ENCODE data around the gene HSPA12A.

HSPA12A gene

GRCh38 chr10:116770281-116770680 lies 27.9 kb upstream of the HSPA12A start:
- Histone ChIP-seq H3K27me3 (ENCODE audit: control insufficient read depth in 1 of 2, insufficient read depth in 2 of 2, low read length in 2 of 2) (peaks cover 3% of the 10 kb centered on the region in 2 donors), H3K9ac (ENCODE audit: low read length in 2 of 2) (no peak overlapping the region), H3K27ac (ENCODE audit: low read length) (no peak overlapping the region), H3K36me3 (ENCODE audit: control insufficient read depth in 2 of 2, insufficient read depth in 2 of 2, low read length in 2 of 2) (no peaks in the 10 kb centered on the region), H3K4me3 (ENCODE audit: low read length in 2 of 2) (no peak overlapping the region), H3K4me1 (ENCODE audit: control insufficient read depth, insufficient read depth, low read length) (peaks cover 9% of the 10 kb centered on the region), H3K9me3 (ENCODE audit: control insufficient read depth in 2 of 2, low read length in 2 of 2) (no peaks in the 10 kb centered on the region)

GRCh38 chr10:116769791-116770190 lies 27.4 kb upstream of the HSPA12A start:
- Histone ChIP-seq H3K9ac (ENCODE audit: low read length in 2 of 2) (no peak overlapping the region), H3K27me3 (ENCODE audit: control insufficient read depth in 1 of 2, insufficient read depth in 2 of 2, low read length in 2 of 2) (peaks cover 3% of the 10 kb centered on the region in 2 donors), H3K4me3 (ENCODE audit: low read length in 2 of 2) (no peak overlapping the region), H3K27ac (ENCODE audit: low read length) (no peak overlapping the region), H3K9me3 (ENCODE audit: control insufficient read depth in 2 of 2, low read length in 2 of 2) (no peaks in the 10 kb centered on the region), H3K36me3 (ENCODE audit: control insufficient read depth in 2 of 2, insufficient read depth in 2 of 2, low read length in 2 of 2) (no peaks in the 10 kb centered on the region), H3K4me1 (ENCODE audit: control insufficient read depth, insufficient read depth, low read length) (peaks cover 9% of the 10 kb centered on the region)

- Histone ChIP-seq H3K27me3 (ENCODE audit: control insufficient read depth in 1 of 2, insufficient read depth in 2 of 2, low read length in 2 of 2) (peaks cover 3% of the 10 kb centered on the region in 2 donors), H3K4me3 (ENCODE audit: low read length in 2 of 2) (no peak overlapping the region), H3K36me3 (ENCODE audit: control insufficient read depth in 2 of 2, insufficient read depth in 2 of 2, low read length in 2 of 2) (no peaks in the 10 kb centered on the region), H3K4me1 (ENCODE audit: control insufficient read depth, insufficient read depth, low read length) (peaks cover 9% of the 10 kb centered on the region), H3K27ac (ENCODE audit: low read length) (no peak overlapping the region), H3K9me3 (ENCODE audit: control insufficient read depth in 2 of 2, low read length in 2 of 2) (no peaks in the 10 kb centered on the region), H3K9ac (ENCODE audit: low read length in 2 of 2) (no peak overlapping the region)
These were observed 27.0 kb upstream of the HSPA12A start for GRCh38 chr10:116769368-116769767.

GRCh38 chr10:116768786-116769185 lies 26.4 kb upstream of the HSPA12A start:
- Histone ChIP-seq H3K27ac (ENCODE audit: low read length) (no peak overlapping the region), H3K4me3 (ENCODE audit: low read length in 2 of 2) (no peak overlapping the region), H3K36me3 (ENCODE audit: control insufficient read depth in 2 of 2, insufficient read depth in 2 of 2, low read length in 2 of 2) (no peaks in the 10 kb centered on the region), H3K9me3 (ENCODE audit: control insufficient read depth in 2 of 2, low read length in 2 of 2) (no peaks in the 10 kb centered on the region), H3K4me1 (ENCODE audit: control insufficient read depth, insufficient read depth, low read length) (peaks cover 9% of the 10 kb centered on the region), H3K9ac (ENCODE audit: low read length in 2 of 2) (no peak overlapping the region), H3K27me3 (ENCODE audit: control insufficient read depth in 1 of 2, insufficient read depth in 2 of 2, low read length in 2 of 2) (peaks cover 3% of the 10 kb centered on the region in 2 donors)

GRCh38 chr10:116766837-116767634 lies 24.7 kb upstream of the HSPA12A start:
- H3K4me1 ChIP-seq (ENCODE audit: control insufficient read depth, insufficient read depth, low read length) = peaks cover 9% of the 10 kb centered on the region
- peaks cover 3% of the 10 kb centered on the region in 2 donors for H3K27me3 ChIP-seq (ENCODE audit: control insufficient read depth in 1 of 2, insufficient read depth in 2 of 2, low read length in 2 of 2)
- no peak overlapping the region for H3K27ac ChIP-seq (ENCODE audit: low read length)
- H3K9me3 ChIP-seq (ENCODE audit: control insufficient read depth in 2 of 2, low read length in 2 of 2) = no peaks in the 10 kb centered on the region
- H3K9ac ChIP-seq (ENCODE audit: low read length in 2 of 2) = no peak overlapping the region
- no peaks in the 10 kb centered on the region for H3K36me3 ChIP-seq (ENCODE audit: control insufficient read depth in 2 of 2, insufficient read depth in 2 of 2, low read length in 2 of 2)
- H3K4me3 ChIP-seq (ENCODE audit: low read length in 2 of 2) = no peak overlapping the region

- Histone ChIP-seq H3K9me3 (ENCODE audit: control insufficient read depth in 2 of 2, low read length in 2 of 2) (no peaks in the 10 kb centered on the region), H3K27me3 (ENCODE audit: control insufficient read depth in 1 of 2, insufficient read depth in 2 of 2, low read length in 2 of 2) (peaks cover 3% of the 10 kb centered on the region in 2 donors), H3K4me1 (ENCODE audit: control insufficient read depth, insufficient read depth, low read length) (peaks cover 7% of the 10 kb centered on the region), H3K27ac (ENCODE audit: low read length) (no peak overlapping the region), H3K36me3 (ENCODE audit: control insufficient read depth in 2 of 2, insufficient read depth in 2 of 2, low read length in 2 of 2) (no peaks in the 10 kb centered on the region), H3K9ac (ENCODE audit: low read length in 2 of 2) (no peak overlapping the region), H3K4me3 (ENCODE audit: low read length in 2 of 2) (no peak overlapping the region)
These were observed 24.0 kb upstream of the HSPA12A start for GRCh38 chr10:116766241-116766827.

GRCh38 chr10:116765648-116766081 lies 23.3 kb upstream of the HSPA12A start:
- Histone ChIP-seq H3K27ac (ENCODE audit: low read length) (no peak overlapping the region), H3K9ac (ENCODE audit: low read length in 2 of 2) (no peak overlapping the region), H3K9me3 (ENCODE audit: control insufficient read depth in 2 of 2, low read length in 2 of 2) (no peaks in the 10 kb centered on the region), H3K36me3 (ENCODE audit: control insufficient read depth in 2 of 2, insufficient read depth in 2 of 2, low read length in 2 of 2) (no peaks in the 10 kb centered on the region), H3K4me1 (ENCODE audit: control insufficient read depth, insufficient read depth, low read length) (peaks cover 7% of the 10 kb centered on the region), H3K4me3 (ENCODE audit: low read length in 2 of 2) (no peak overlapping the region), H3K27me3 (ENCODE audit: control insufficient read depth in 1 of 2, insufficient read depth in 2 of 2, low read length in 2 of 2) (peaks cover 3% of the 10 kb centered on the region in 2 donors)

- Histone ChIP-seq H3K9ac (ENCODE audit: low read length in 2 of 2) (no peak overlapping the region), H3K27me3 (ENCODE audit: control insufficient read depth in 1 of 2, insufficient read depth in 2 of 2, low read length in 2 of 2) (peaks cover 3% of the 10 kb centered on the region in 2 donors), H3K4me3 (ENCODE audit: low read length in 2 of 2) (no peak overlapping the region), H3K4me1 (ENCODE audit: control insufficient read depth, insufficient read depth, low read length) (peaks cover 5% of the 10 kb centered on the region), H3K9me3 (ENCODE audit: control insufficient read depth in 2 of 2, low read length in 2 of 2) (no peaks in the 10 kb centered on the region), H3K36me3 (ENCODE audit: control insufficient read depth in 2 of 2, insufficient read depth in 2 of 2, low read length in 2 of 2) (no peaks in the 10 kb centered on the region), H3K27ac (ENCODE audit: low read length) (no peak overlapping the region)
These were observed 22.6 kb upstream of the HSPA12A start for GRCh38 chr10:116764979-116765378.

GRCh38 chr10:116763440-116763839 lies 21.1 kb upstream of the HSPA12A start:
- Histone ChIP-seq H3K9ac (ENCODE audit: low read length in 2 of 2) (no peak overlapping the region), H3K4me1 (ENCODE audit: control insufficient read depth, insufficient read depth, low read length) (peaks cover 5% of the 10 kb centered on the region), H3K27ac (ENCODE audit: low read length) (no peak overlapping the region), H3K9me3 (ENCODE audit: control insufficient read depth in 2 of 2, low read length in 2 of 2) (no peaks in the 10 kb centered on the region), H3K4me3 (ENCODE audit: low read length in 2 of 2) (no peak overlapping the region), H3K36me3 (ENCODE audit: control insufficient read depth in 2 of 2, insufficient read depth in 2 of 2, low read length in 2 of 2) (no peaks in the 10 kb centered on the region), H3K27me3 (ENCODE audit: control insufficient read depth in 1 of 2, insufficient read depth in 2 of 2, low read length in 2 of 2) (peaks cover 3% of the 10 kb centered on the region in 2 donors)

- Histone ChIP-seq H3K36me3 (ENCODE audit: control insufficient read depth in 2 of 2, insufficient read depth in 2 of 2, low read length in 2 of 2) (no peaks in the 10 kb centered on the region), H3K27me3 (ENCODE audit: control insufficient read depth in 1 of 2, insufficient read depth in 2 of 2, low read length in 2 of 2) (no peaks in the 10 kb centered on the region), H3K9me3 (ENCODE audit: control insufficient read depth in 2 of 2, low read length in 2 of 2) (no peaks in the 10 kb centered on the region), H3K4me1 (ENCODE audit: control insufficient read depth, insufficient read depth, low read length) (peaks cover under 1% of the 10 kb centered on the region), H3K27ac (ENCODE audit: low read length) (no peak overlapping the region), H3K9ac (ENCODE audit: low read length in 2 of 2) (no peak overlapping the region), H3K4me3 (ENCODE audit: low read length in 2 of 2) (no peak overlapping the region)
These were observed 19.5 kb upstream of the HSPA12A start for GRCh38 chr10:116761883-116762282.

- no peak overlapping the region for H3K9ac ChIP-seq (ENCODE audit: low read length in 2 of 2)
- H3K4me3 ChIP-seq (ENCODE audit: low read length in 2 of 2) = no peak overlapping the region
These were observed 18.6 kb upstream of the HSPA12A start for GRCh38 chr10:116760919-116761318.

More at GRCh38 chr10:116760919-116761318, 18.6 kb upstream of the HSPA12A start:
- no peaks in the 10 kb centered on the region for H3K27me3 ChIP-seq (ENCODE audit: control insufficient read depth in 1 of 2, insufficient read depth in 2 of 2, low read length in 2 of 2)
- peaks cover 5% of the 10 kb centered on the region for H3K4me1 ChIP-seq (ENCODE audit: control insufficient read depth, insufficient read depth, low read length)
- H3K36me3 ChIP-seq (ENCODE audit: control insufficient read depth in 2 of 2, insufficient read depth in 2 of 2, low read length in 2 of 2) = no peaks in the 10 kb centered on the region
- no peaks in the 10 kb centered on the region for H3K9me3 ChIP-seq (ENCODE audit: control insufficient read depth in 2 of 2, low read length in 2 of 2)
- H3K27ac ChIP-seq (ENCODE audit: low read length) = no peak overlapping the region

All from stomach smooth muscle (tissue), 2 donors.